ENCODE measurements around the gene ILKAP. TPM values are rescaled to one million over a fixed set of nuclear protein-coding genes. Genes with fewer than 3 reads are reported as not detected.

Gene ILKAP
- total RNA-seq, 1 donor from 2014 or later: 25.0 TPM

DNA sequence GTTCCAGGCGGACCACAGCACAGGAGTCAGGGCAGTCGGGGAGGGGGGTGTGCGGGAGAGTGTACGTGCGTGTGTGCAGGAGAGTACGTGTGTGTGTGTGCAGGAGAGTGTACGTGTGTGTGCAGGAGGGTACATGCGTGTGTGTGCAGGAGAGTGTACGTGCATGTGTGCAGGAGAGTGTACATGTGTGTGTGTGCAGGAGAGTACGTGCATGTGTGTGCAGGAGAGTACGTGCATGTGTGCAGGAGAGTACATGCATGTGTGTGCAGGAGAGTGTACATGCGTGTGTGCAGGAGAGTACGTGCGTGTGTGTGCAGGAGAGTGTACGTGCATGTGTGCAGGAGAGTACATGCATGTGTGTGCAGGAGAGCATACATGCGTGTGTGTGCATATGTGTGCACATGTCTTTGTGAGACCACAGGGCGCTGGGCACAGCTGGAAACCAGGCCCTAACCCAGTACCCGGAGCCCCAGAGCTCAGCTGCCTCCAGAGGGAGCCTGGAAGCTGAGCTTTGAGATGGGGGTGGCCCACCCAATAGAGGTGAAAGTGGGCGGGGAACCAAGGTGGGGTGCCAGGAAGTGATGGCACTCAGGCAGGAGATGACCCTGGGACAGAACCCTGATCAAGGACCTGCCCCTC lies 78.9 kb downstream of the ILKAP start:
- FAIRE-seq: peak; percentile 91
- Histone ChIP-seq H3K27me3 (ENCODE audit: control insufficient read depth, insufficient read depth, low read length) (peaks cover 6% of the 10 kb centered on the region), H3K4me3 (ENCODE audit: low read depth, low read length) (no peak overlapping the region), H3K36me3 (ENCODE audit: control insufficient read depth, insufficient read depth, low read length) (no peaks in the 10 kb centered on the region)
- TF ChIP-seq, protein P1, sequence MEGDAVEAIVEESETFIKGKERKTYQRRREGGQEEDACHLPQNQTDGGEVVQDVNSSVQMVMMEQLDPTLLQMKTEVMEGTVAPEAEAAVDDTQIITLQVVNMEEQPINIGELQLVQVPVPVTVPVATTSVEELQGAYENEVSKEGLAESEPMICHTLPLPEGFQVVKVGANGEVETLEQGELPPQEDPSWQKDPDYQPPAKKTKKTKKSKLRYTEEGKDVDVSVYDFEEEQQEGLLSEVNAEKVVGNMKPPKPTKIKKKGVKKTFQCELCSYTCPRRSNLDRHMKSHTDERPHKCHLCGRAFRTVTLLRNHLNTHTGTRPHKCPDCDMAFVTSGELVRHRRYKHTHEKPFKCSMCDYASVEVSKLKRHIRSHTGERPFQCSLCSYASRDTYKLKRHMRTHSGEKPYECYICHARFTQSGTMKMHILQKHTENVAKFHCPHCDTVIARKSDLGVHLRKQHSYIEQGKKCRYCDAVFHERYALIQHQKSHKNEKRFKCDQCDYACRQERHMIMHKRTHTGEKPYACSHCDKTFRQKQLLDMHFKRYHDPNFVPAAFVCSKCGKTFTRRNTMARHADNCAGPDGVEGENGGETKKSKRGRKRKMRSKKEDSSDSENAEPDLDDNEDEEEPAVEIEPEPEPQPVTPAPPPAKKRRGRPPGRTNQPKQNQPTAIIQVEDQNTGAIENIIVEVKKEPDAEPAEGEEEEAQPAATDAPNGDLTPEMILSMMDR (IDR thresholded peaks at IDR 0.05; ENCODE audit: insufficient read depth, low read length, severe bottlenecking): no peak
- no peak for DNase-seq (ENCODE audit: low read depth)

DNA sequence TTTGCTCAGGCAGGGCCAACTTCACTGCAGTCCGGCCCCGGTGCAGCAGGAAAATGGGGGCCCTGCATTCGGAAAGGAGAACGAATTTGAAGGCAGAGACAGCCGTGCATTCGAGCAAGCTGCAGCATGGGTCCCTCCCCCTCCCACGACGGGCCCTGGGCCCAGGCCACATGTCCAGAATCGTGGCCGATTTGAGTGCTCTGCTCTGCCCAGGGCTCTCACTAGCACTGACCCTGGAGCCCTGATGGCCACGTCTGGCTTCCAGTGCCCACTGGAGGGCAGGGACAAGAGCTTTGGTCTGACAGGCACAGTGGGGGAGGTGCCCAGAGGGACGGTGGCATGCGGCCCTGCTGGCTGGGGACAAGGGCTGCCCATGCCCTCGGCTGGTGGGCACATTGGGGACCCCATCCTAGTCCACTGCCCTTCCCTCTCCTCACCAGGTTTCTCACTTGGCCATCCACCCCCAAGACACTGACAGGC lies 79.5 kb downstream of the ILKAP start:
- no peak for DNase-seq (ENCODE audit: low read depth)
- Histone ChIP-seq H3K27me3 (ENCODE audit: control insufficient read depth, insufficient read depth, low read length) (peaks cover 8% of the 10 kb centered on the region), H3K4me3 (ENCODE audit: low read depth, low read length) (no peak overlapping the region), H3K36me3 (ENCODE audit: control insufficient read depth, insufficient read depth, low read length) (no peaks in the 10 kb centered on the region)
- no peak for FAIRE-seq
- TF ChIP-seq, protein P1 (IDR thresholded peaks at IDR 0.05; ENCODE audit: insufficient read depth, low read length, severe bottlenecking): no peak

DNA sequence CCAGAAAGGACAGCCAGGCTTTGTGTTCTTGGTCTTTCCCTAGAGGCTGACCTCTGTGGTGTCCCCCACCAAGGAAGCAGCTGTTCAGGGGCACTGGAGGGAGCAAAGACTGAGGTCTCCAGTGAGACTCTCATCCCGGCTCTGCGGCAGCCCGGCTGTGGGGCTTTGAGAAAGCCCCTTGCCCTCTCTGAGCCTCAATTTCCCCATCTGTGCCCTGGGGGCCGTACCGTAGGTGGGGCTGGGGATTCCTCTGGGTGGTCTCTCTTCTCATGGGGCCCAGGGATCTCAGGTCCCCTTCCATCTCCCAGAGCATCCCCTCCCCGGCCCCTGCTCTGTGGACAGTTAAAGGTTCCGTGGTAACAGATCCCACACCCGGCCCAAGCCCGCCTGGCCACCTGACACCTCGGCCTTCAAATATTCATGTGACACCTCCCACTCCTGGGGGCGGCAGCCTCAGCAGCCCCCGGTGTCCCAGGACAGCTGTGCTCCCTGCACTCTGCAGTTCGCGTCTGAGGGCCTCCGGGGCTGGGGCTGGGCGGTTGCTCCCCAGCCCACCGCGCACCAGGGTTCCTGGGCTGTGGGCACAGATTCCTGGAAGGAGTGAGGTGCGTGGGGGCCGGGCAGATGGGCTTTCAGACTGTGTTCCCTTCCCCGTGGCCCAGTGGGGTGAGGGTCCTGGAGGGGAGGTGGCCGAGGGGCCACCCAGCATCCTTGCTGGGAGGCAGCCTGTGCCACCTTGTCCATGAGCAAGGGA lies 80.1 kb downstream of the ILKAP start:
- FAIRE-seq (no peak), DNase-seq (ENCODE audit: low read depth) (no peak)
- no peak overlapping the region for H3K4me3 ChIP-seq (ENCODE audit: low read depth, low read length)
- TF ChIP-seq, protein P1 (IDR thresholded peaks at IDR 0.05; ENCODE audit: insufficient read depth, low read length, severe bottlenecking): no peak
- peaks cover 8% of the 10 kb centered on the region for H3K27me3 ChIP-seq (ENCODE audit: control insufficient read depth, insufficient read depth, low read length)
- no peaks in the 10 kb centered on the region for H3K36me3 ChIP-seq (ENCODE audit: control insufficient read depth, insufficient read depth, low read length)

DNA sequence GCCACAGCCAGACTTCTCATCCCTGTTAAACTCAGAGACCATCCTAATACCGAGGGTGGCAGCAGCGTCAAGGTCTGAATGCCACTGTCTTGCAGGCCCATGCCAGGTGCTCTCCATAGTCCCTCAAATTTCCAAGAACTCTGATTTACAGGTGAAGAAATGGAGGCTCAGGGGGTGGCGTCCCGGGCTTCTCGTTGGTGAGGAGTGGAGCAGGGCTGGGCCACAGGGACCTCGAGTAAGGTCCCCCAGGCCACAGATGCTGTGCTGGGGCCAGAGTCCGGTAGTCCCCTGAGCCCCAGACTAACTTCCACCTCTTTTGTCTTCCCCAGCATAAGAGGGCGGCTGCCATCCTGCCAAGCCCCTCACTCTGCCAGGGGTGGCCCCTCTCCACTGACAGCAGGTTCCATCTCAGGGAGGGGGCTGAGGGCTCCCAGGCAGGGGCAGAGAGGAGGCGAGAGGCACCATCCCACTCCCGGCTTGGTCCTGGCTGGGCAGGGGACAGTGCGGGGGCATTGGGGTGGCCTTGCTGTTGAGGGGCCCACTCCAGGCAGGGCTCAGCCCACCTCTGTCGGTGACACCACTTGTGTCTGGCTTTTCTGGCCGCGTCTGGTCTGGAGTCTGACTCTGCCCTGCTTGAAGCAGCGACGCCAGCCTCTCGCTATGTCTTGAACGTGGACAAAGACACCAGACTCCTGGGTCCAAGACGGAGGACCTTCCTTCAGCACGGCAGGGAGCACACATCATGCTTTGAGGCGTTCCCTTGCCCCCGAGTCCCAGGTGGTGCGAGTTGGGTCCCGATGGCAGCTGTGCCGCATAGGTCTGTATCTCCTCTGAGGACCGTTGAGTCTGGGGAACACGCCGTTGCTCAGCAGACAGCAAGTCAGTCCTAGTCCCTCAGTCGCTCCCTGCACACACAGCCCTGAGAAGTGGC lies 80.9 kb downstream of the ILKAP start:
- no peak for FAIRE-seq
- DNase-seq (ENCODE audit: low read depth): no peak
- no peaks in the 10 kb centered on the region for H3K36me3 ChIP-seq (ENCODE audit: control insufficient read depth, insufficient read depth, low read length)
- H3K4me3 ChIP-seq (ENCODE audit: low read depth, low read length): no peak overlapping the region
- H3K27me3 ChIP-seq (ENCODE audit: control insufficient read depth, insufficient read depth, low read length): peaks cover 8% of the 10 kb centered on the region
- TF ChIP-seq, protein P1 (IDR thresholded peaks at IDR 0.05; ENCODE audit: insufficient read depth, low read length, severe bottlenecking): no peak

DNA sequence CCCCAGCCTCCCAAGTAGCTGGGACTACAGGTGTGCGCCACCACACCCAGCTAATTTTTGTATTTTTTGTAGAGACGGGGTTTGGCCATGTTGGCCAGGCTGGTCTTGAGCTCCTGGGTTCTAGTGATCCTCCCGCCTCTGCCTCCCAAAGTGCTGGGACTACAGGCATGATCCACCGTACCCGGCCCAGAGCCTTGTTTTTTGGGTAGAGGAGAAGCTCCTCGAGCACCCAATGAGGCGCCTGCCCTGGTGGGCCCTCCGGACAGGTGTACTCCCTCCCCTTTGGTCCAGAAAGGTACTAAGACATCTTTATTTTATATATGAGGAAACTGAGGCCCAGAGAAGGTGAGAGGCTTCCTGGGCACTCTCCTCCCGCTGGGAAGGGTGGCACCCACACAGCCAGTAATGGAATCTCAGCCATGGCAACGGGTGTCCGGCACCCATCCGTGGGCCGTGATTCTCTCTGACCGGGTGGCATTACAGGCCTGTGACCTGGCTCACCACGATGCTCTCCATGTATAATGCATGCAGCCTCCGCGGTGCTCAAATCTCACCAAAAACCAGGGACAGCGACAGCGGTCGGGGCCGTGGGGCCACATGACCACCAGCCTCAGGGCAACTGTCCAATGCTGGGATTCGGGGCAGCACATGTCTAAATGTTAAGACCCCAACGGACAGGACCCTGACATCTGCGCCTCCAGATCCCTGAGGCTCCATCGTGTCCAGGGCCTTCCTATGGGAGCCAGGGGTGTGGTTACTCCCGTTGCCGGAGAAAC lies 81.8 kb downstream of the ILKAP start:
- DNase-seq (ENCODE audit: low read depth) (no peak), FAIRE-seq (no peak)
- no peak overlapping the region for H3K4me3 ChIP-seq (ENCODE audit: low read depth, low read length)
- no peaks in the 10 kb centered on the region for H3K36me3 ChIP-seq (ENCODE audit: control insufficient read depth, insufficient read depth, low read length)
- TF ChIP-seq, protein P1 (IDR thresholded peaks at IDR 0.05; ENCODE audit: insufficient read depth, low read length, severe bottlenecking): no peak
- H3K27me3 ChIP-seq (ENCODE audit: control insufficient read depth, insufficient read depth, low read length): peaks cover 8% of the 10 kb centered on the region
